Endothelial cell of umbilical vein (primary cell): ENCODE results near the gene ERO1A.

Experiments used
- EZH2 ChIP-seq: IDR thresholded peaks from 2 replicates; pipeline ENCODE4 v1.6.1; 2012; ENCODE audit warnings: borderline replicate concordance, low read depth, mild to moderate bottlenecking, moderate library complexity, low read length, inconsistent platforms; ENCODE audit not compliant: severe bottlenecking
- JUN ChIP-seq: IDR thresholded peaks from 2 replicates; pipeline ENCODE4 v1.6.1; 2011; ENCODE audit warnings: borderline replicate concordance, low read depth; ENCODE audit not compliant: insufficient read length, insufficient read depth
- MAX ChIP-seq: IDR thresholded peaks from 2 replicates; pipeline ENCODE4 v1.6.1; 2011; ENCODE audit not compliant: insufficient read depth, insufficient read length
- MYC ChIP-seq: IDR thresholded peaks from one replicate; pipeline ENCODE4 v1.6.1; 2011; ENCODE audit warnings: mild to moderate bottlenecking, low read depth, low read length
- POLR2A ChIP-seq: IDR thresholded peaks from 2 replicates; pipeline ENCODE4 v1.6.1; 2012; ENCODE audit warnings: low read depth, mild to moderate bottlenecking, control low read depth, low read length
- POLR2AphosphoS5 ChIP-seq: IDR thresholded peaks from 2 replicates; pipeline ENCODE4 v1.6.1; 2012; ENCODE audit warnings: low read depth, mild to moderate bottlenecking, control low read depth, low read length, moderate library complexity; ENCODE audit not compliant: insufficient read depth
- TF ChIP-seq, protein P1 (sequence below), 2 donors: IDR thresholded peaks; 1 replicate in 1 of 2; 2 replicates in 1 of 2; pipeline ENCODE4 v1.5.1; 2011; ENCODE audit warnings: low read length in 2 of 2, mild to moderate bottlenecking in 2 of 2, moderate library complexity in 2 of 2, control low read depth in 1 of 2, inconsistent platforms in 1 of 2, low read depth in 1 of 2; ENCODE audit not compliant: insufficient read depth in 1 of 2; ENCODE audit errors: extremely low read depth in 1 of 2

DNA sequence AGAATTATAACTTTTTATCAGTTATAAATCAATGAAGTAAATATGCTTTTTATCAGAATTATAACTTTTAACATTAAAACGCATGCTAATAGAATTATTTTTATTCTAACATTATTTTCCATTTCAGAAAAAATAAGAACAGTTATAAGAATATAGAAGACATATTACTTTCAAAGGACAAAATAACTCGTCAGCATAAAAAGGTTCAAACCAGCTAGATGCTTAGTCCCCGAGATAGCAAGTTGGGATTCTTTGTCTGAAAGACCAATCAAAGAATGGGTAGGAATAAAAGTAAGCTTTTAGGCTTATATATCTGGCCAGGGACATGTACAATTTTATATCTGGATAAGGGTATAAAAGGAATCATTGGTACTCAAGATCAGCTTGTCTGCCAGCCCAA, 76.8 kb downstream of the ERO1A start:
- TF ChIP-seq, protein P1, sequence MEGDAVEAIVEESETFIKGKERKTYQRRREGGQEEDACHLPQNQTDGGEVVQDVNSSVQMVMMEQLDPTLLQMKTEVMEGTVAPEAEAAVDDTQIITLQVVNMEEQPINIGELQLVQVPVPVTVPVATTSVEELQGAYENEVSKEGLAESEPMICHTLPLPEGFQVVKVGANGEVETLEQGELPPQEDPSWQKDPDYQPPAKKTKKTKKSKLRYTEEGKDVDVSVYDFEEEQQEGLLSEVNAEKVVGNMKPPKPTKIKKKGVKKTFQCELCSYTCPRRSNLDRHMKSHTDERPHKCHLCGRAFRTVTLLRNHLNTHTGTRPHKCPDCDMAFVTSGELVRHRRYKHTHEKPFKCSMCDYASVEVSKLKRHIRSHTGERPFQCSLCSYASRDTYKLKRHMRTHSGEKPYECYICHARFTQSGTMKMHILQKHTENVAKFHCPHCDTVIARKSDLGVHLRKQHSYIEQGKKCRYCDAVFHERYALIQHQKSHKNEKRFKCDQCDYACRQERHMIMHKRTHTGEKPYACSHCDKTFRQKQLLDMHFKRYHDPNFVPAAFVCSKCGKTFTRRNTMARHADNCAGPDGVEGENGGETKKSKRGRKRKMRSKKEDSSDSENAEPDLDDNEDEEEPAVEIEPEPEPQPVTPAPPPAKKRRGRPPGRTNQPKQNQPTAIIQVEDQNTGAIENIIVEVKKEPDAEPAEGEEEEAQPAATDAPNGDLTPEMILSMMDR (IDR thresholded peaks at IDR 0.05; ENCODE audit: extremely low read depth in 1 of 2, insufficient read depth in 1 of 2, low read depth in 1 of 2, low read length in 2 of 2) = no peak
- TF ChIP-seq POLR2A = no peak
- TF ChIP-seq EZH2 = no peak
- no peak for TF ChIP-seq POLR2AphosphoS5
- no peak for TF ChIP-seq JUN
- TF ChIP-seq MYC = no peak
- TF ChIP-seq MAX = no peak
